GM18511 (cell line): ENCODE measurements around the gene NTSR1.

Source experiments
- ATAC-seq: cut with Tn5 transposase; IDR thresholded peaks from one replicate; pipeline ENCODE4 v1.9.1; 2021; ENCODE audit warnings: mild to moderate bottlenecking, moderate library complexity; ENCODE audit not compliant: unreplicated experiment

Gene NTSR1

GRCh38 chr20:62692801-62693523 is 15.7 kb upstream of the NTSR1 start:
- ATAC-seq = no peak

- no peak for ATAC-seq
Measured at GRCh38 chr20:62693524-62693922, 15.1 kb upstream of the NTSR1 start.

DNA sequence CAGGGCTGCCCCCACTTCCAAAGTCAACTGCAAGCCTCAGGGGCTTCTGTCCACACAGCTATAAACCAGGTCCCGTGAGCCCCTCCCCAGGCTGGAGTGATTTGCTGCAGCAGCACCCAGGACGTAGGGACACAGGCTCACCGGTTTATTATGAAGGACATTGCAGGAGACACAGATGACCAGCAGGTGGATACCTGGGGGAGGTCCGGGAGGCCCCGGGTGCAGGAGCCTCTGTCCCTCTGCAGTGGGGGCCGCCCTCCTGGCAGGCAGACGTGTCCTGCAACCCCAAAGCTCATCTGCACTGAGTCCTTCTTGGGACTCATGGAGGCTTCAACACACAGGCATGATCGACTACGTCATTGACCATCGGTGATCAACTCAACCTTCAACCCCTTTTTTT is 14.5 kb upstream of the NTSR1 start:
- ATAC-seq = no peak

DNA sequence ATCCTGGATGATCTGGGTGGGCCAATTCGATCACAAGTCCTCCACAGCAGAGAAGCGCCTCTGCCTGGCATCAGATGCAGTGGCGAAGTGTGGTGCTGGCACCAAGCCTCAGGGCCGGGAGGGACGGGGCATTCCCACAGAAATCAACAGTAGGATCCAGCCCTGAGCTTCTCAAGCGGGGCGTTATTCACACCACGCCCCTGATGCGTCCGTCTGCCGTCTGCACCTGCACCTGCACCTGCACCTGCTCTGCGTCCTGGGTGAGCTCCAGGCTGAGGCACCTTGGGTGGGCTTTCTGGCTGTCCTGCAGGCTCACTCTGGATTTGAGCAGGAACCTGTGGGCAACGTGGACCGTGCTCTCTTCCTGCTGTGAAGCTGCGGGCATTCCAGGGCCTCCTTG is 13.8 kb upstream of the NTSR1 start:
- no peak for ATAC-seq

DNA sequence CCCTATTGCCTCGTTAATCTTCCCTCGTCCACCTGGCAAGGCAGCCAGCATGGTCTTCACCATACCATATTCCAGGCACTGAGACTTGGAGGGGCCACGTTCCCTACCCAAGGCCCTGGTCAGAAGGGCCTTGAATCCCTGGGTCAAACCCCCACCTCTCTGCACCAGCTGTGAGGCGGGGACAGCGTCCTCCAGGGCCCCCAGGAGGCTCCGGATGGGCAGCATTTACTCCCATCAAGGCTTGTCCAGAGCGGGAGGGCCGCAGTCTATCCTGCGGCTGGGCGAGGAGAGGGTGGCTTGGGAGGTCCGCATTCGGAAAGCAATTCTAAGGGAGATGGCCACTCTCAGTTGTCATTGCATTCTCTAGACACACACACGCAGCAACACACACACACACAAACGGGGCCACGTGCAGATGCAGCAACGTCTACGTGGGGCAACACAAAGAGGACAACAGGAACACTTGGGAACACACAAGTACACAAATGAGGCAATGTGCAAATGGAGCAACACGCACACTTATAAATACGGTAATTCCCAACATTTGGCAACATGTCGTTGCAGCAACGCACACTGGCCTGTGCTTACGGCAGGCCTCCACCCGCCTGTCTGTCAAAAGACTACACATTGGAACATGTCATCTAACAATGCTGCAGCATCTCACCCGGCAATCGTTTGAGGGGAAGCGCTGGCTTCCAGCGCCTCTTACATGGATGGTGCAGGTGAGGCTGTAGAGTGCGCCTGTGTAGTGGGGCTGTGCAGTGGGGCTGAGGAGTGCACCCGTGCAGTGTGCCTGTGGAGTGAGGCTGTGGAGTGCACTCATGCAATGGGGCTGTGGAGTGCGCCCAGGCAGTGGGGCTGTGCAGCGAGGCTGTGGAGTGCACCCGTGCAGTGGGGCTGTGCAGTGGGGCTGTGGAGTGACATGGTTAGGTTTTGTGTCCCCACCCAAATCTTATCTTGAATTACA is 12.9 kb upstream of the NTSR1 start:
- no peak for ATAC-seq

DNA sequence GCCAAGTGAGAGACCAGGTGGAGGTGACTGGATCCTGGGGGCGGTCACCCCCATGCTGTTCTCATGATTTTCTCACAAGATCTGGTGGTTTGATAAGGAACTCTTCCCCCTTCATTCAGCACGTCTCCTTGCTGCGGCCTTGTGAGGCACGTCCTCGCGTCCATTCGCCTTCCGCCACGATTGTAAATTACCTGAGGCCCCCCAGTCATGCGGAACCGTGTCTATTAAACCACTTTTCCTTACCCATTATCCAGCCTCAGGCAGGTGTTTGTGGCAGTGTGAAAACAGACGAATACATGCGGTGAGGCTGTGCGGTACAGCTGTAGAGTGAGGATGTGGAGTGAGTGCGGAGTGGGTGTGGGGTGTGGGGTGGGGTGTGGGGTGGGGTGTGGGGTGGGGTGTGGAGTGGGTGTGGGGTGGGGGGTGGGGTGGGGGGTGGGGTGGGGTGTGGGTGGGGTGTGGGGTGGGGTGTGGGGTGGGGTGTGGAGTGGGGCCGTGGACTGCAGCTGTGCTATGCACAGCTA is 12.1 kb upstream of the NTSR1 start:
- no peak for ATAC-seq

- ATAC-seq = no peak
Measured at GRCh38 chr20:62696989-62697388, 11.6 kb upstream of the NTSR1 start.

DNA sequence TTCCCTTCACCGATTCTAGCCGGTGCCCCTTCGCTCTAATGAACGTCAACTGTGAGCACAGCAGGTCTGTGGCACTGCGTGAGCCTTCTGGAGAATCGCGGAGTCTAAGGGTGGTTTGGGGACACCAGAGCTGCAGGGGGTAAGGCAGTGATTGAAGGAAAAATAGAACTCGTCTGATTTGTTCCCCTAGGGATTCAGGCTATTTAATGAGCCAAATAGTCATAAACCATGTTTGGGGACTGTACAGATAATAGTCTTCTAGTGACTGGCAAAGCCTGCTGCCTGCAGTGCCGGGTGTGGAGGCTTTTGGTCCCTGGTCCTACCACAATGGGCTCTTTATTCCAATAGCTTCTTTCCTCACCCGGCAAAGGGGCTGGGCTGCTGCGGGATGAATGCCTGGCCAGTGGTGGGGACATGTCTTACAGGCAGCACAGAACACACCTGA is 11.1 kb upstream of the NTSR1 start:
- no peak for ATAC-seq

GRCh38 chr20:62698231-62698630 is 10.4 kb upstream of the NTSR1 start:
- ATAC-seq = no peak

GRCh38 chr20:62699296-62699695 is 9.3 kb upstream of the NTSR1 start:
- no peak for ATAC-seq

DNA sequence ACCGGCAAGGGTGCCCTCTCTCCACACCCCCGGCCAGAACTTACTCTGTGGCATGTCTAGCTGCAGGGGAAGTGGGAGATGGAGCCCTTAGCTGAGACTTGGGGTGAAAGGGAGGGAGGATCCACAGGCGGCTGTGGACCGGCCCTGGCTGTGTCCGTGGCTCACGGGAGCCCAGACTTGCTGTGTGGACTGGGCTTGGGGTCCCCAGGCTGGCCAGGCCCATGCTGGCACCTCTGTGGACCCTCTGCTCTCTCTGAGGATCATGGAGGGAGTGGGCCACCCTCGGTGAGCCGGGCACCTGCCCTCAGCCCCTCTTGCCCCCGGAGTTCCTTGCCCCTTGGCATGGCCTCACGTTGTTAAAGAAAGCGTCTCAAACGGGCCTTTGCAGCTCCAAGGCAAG is 8.9 kb upstream of the NTSR1 start:
- ATAC-seq = no peak

DNA sequence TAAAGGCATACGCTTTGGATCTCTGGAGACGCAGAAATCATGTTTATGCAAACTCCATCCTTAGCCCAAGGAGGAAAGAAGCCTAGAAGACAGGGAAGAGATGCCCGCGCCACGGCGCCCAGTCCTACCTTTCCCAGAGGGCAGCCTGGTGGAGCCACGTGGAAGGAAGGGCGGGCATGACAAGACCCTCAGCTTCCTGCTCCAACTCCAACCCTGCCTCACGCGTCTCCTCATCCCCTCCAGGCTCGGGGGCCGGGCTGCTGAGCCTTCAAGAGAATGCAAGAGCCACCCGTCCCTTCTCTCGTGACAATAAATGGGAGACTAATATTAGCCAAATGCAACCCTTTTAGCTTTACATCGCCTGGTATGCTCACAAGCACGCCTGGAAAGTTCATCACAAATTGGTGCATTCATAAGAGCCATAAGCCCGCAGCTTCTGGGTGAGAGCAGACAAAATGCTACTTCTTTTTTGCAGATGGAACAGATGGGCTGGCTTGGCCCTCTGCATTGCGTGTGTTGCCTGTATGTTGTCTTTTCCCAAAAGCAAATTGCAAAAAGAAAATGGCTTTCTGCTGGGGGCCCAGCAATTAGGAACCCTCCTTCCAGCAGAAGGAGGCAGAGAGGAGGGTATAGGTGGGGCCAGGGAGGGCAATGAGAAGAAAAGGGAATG is 8.2 kb upstream of the NTSR1 start:
- ATAC-seq = no peak

GRCh38 chr20:62701161-62702012 is 7.2 kb upstream of the NTSR1 start:
- no peak for ATAC-seq

- no peak for ATAC-seq
Measured at GRCh38 chr20:62702013-62702300, 6.7 kb upstream of the NTSR1 start.

- no peak for ATAC-seq
Measured at GRCh38 chr20:62702895-62703852, 5.5 kb upstream of the NTSR1 start.

GRCh38 chr20:62703853-62704228 is 4.8 kb upstream of the NTSR1 start:
- ATAC-seq = no peak

DNA sequence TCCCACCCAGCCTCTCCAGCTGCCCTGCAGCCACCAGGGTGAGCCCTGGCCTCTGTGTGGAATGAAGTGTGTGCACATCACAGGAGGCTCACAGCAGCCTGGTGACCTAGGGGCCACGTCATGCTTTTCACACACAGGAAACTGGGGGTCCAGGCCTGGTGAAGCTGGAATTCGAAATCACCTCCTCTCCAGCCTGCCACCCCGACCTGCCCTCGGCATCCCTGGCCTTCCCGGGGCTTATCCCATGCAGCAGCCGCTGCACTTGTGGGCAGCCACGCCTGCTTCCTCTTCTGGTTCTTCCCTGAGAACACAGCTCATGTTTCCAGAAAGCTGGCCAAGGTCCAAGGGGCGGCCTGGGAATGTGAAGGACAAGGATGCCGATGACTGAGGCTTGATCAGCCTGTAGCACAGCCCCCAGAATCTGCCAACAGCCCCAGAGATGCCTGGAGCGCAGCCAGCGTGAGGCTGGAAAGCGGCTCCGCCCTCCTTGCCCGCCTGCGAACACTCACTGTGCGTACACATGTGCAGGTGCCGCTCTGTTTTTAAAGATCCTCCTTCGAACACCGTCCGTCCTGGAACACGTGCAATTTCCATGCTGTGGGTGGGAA is 4.2 kb upstream of the NTSR1 start:
- no peak for ATAC-seq

GRCh38 chr20:62705627-62706026 is 3.0 kb upstream of the NTSR1 start:
- ATAC-seq = no peak

- ATAC-seq = no peak
Measured at GRCh38 chr20:62706344-62706743, 2.3 kb upstream of the NTSR1 start.
